ENCODE measurements around the gene LHX1. TPM values are rescaled to one million over a fixed set of nuclear protein-coding genes. Genes with fewer than 3 reads are reported as not detected.

Gene LHX1
- total and polyA plus RNA-seq, 9 of the 15 experiments (the other 6 are each of a cell fraction or from before 2014, with no cell fraction given), result 0.05 to 0.64 (median 0.07) TPM; not detected in 6

DNA sequence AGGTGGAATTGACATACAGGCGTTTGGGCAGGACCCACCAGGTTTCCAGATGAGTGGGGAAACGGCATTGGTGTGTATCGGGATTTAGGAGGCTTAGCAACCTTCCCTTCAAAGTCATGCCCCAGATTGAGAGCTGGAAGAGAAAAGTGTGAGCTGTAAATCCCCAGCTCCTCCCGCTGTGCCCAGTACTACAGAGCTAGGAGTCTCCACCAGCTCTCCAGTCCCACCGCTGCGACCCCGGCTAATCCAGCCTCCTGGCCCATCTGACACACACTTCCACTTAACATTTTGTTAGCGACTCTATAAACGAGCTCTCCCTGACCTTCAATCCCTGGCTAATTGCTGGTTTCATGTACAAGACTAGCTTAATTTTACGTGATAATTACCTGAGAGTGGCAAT is 29.9 kb upstream of the LHX1 start:
- Histone ChIP-seq H2AFZ (ENCODE audit: low read depth, low read length) (peak overlapping the region; percentile 40; the same call in 1 of the 2 replicates), H3K79me2 (ENCODE audit: control insufficient read depth, insufficient read depth, low read length) (no peaks in the 10 kb centered on the region), H3K4me3 (no peak overlapping the region), H3K4me1 (replicated peaks in 1 of 2; ENCODE audit: control insufficient read depth in 2 of 2, insufficient read depth in 2 of 2, low read length in 2 of 2) (no peaks in the 10 kb centered on the region), H4K20me1 (replicated peaks; ENCODE audit: control insufficient read depth, insufficient read depth, low read length) (no peaks in the 10 kb centered on the region), H3K4me2 (ENCODE audit: insufficient read depth, low read length) (no peak overlapping the region), H3K9me1 (ENCODE audit: control insufficient read depth, insufficient read depth, low read length) (no peaks in the 10 kb centered on the region), H3K27ac (ENCODE audit: extremely low read depth, low read depth, low read length) (no peak overlapping the region), H3K27me3 (ENCODE audit: control insufficient read depth in 2 of 2, insufficient read depth in 2 of 2, low read length in 2 of 2) (peaks cover 11 to 25% of the 10 kb centered on the region in 2 experiments; a peak in 4 of 5 replicates), H3K9ac (ENCODE audit: insufficient read depth in 1 of 2, low read depth in 2 of 2, low read length in 2 of 2) (no peak overlapping the region), H3K36me3 (ENCODE audit: control insufficient read depth, insufficient read depth, low read length) (no peaks in the 10 kb centered on the region), H3K9me3 (replicated peaks; ENCODE audit: control insufficient read depth, insufficient read depth, low read depth, low read length) (no peaks in the 10 kb centered on the region)
- no peak for TF ChIP-seq ZFP1 (CRISPR knock-in tag; IDR thresholded peaks at IDR 0.05)
- no peak for TF ChIP-seq CHD2 (IDR thresholded peaks at IDR 0.05; ENCODE audit: low read depth, low read length)
- TF ChIP-seq HEY1 (CRISPR knock-in tag; IDR thresholded peaks at IDR 0.05; ENCODE audit: borderline replicate concordance), result no peak
- TF ChIP-seq MAFG (tag; conservative IDR thresholded peaks at IDR 0.05), result no peak
- TF ChIP-seq POU5F1 (IDR thresholded peaks at IDR 0.05; ENCODE audit: borderline replicate concordance, low read depth, low read length, partially characterized antibody), result no peak
- TF ChIP-seq ZBTB7A (IDR thresholded peaks at IDR 0.05; ENCODE audit: borderline replicate concordance, control insufficient read depth, low read depth, low read length), result no peak
- TF ChIP-seq ZNF354B (CRISPR knock-in tag; IDR thresholded peaks at IDR 0.05), result no peak
- TF ChIP-seq, protein P1, sequence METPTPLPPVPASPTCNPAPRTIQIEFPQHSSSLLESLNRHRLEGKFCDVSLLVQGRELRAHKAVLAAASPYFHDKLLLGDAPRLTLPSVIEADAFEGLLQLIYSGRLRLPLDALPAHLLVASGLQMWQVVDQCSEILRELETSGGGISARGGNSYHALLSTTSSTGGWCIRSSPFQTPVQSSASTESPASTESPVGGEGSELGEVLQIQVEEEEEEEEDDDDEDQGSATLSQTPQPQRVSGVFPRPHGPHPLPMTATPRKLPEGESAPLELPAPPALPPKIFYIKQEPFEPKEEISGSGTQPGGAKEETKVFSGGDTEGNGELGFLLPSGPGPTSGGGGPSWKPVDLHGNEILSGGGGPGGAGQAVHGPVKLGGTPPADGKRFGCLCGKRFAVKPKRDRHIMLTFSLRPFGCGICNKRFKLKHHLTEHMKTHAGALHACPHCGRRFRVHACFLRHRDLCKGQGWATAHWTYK (CRISPR knock-in tag; IDR thresholded peaks at IDR 0.05), result no peak
- no peak for TF ChIP-seq POLR2H (tag; IDR thresholded peaks at IDR 0.05; ENCODE audit: low read depth)
- TF ChIP-seq KHSRP (IDR thresholded peaks at IDR 0.05), result no peak
- TF ChIP-seq SREBF1 (IDR thresholded peaks at IDR 0.05; ENCODE audit: borderline replicate concordance, low read depth, low read length), result no peak
- TF ChIP-seq, protein P2, sequence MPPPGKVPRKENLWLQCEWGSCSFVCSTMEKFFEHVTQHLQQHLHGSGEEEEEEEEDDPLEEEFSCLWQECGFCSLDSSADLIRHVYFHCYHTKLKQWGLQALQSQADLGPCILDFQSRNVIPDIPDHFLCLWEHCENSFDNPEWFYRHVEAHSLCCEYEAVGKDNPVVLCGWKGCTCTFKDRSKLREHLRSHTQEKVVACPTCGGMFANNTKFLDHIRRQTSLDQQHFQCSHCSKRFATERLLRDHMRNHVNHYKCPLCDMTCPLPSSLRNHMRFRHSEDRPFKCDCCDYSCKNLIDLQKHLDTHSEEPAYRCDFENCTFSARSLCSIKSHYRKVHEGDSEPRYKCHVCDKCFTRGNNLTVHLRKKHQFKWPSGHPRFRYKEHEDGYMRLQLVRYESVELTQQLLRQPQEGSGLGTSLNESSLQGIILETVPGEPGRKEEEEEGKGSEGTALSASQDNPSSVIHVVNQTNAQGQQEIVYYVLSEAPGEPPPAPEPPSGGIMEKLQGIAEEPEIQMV (tag; conservative IDR thresholded peaks at IDR 0.05; ENCODE audit: low read depth), result no peak
- TF ChIP-seq, protein P3, sequence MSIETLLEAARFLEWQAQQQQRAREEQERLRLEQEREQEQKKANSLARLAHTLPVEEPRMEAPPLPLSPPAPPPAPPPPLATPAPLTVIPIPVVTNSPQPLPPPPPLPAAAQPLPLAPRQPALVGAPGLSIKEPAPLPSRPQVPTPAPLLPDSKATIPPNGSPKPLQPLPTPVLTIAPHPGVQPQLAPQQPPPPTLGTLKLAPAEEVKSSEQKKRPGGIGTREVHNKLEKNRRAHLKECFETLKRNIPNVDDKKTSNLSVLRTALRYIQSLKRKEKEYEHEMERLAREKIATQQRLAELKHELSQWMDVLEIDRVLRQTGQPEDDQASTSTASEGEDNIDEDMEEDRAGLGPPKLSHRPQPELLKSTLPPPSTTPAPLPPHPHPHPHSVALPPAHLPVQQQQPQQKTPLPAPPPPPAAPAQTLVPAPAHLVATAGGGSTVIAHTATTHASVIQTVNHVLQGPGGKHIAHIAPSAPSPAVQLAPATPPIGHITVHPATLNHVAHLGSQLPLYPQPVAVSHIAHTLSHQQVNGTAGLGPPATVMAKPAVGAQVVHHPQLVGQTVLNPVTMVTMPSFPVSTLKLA (conservative IDR thresholded peaks at IDR 0.05), result no peak
- no peak for TF ChIP-seq MCM5 (IDR thresholded peaks at IDR 0.05; ENCODE audit: low read depth)
- TF ChIP-seq ZNF140 (CRISPR knock-in tag; IDR thresholded peaks at IDR 0.05), result no peak
- TF ChIP-seq SIRT6 (IDR thresholded peaks at IDR 0.05; ENCODE audit: low read depth, low read length), result no peak
- CTCF ChIA-PET (ENCODE audit: low intra/inter-chr PET ratio), result no interaction called here
- no TSS peak for BruUV-seq (replicated peaks)
- DNase-seq (ENCODE audit: extremely low read depth in 1 of 4, low spot score in 3 of 4) (no peak), ATAC-seq (no peak), FAIRE-seq (no peak)
- POLR2A ChIA-PET, result no interaction called here
- 9% methylated on average over 10 of the region's 10 CpGs for WGBS (ENCODE audit: insufficient coverage, low coverage, missing lambda C conversion rate)
- intact Hi-C loops (cut with micrococcal nuclease), result no loop called here
- in situ Hi-C loops (cut with MboI), result no loop called here
